HEK293 (cell line): Measurements from ENCODE around the gene ELAVL4.
A peak's percentile ranks its signal among the peaks of the same experiment; 100 is the strongest.

ENCODE experiments used
- CTCF ChIA-PET: fragments of 350-600 bp; formaldehyde crosslinking; extraction: SDS; loops from one replicate; lab custom pipeline; 2021; ENCODE audit warnings: antibody characterized with exemption; lab: Yijun Ruan, JAX
- POLR2A ChIA-PET: fragments of 300-600 bp; formaldehyde crosslinking; extraction: SDS; loops from one replicate; lab custom pipeline; 2020; ENCODE audit warnings: antibody characterized with exemption, inconsistent platforms; lab: Yijun Ruan, JAX
- H3K27ac ChIP-seq: fragments of 200-500 bp; sonication (Bioruptor generic); 2 replicates; pipeline ENCODE4 v1.5.1; 2014; ENCODE audit warnings: low read depth, low read length, control low read depth, inconsistent platforms; ENCODE audit errors: extremely low read depth
- H3K36me3 ChIP-seq, 2 experiments: fragments of 200-500 bp in 1 of 2; sonication (Bioruptor generic) in 1 of 2; 1 replicate in 1 of 2; 2 replicates in 1 of 2; pipeline ENCODE4 v1.5.1; 2014 to 2017; ENCODE audit warnings: inconsistent platforms in 2 of 2, low read length in 2 of 2; ENCODE audit not compliant: control insufficient read depth in 2 of 2, insufficient read depth in 1 of 2
- H3K4me1 ChIP-seq: fragments of 200-500 bp; sonication (Bioruptor generic); 2 replicates; pipeline ENCODE4 v1.5.1; 2014; ENCODE audit warnings: mild to moderate bottlenecking, low read length, inconsistent platforms; ENCODE audit not compliant: control insufficient read depth, insufficient read depth
- H3K4me3 ChIP-seq: 2 replicates; pipeline ENCODE4 v1.5.1; 2011; ENCODE audit warnings: low read depth, mild to moderate bottlenecking, control low read depth, low read length, moderate library complexity
- H3K9me3 ChIP-seq: fragments of 200-500 bp; sonication (Bioruptor generic); 2 replicates; pipeline ENCODE4 v1.5.1; 2014; ENCODE audit warnings: low read depth, low read length, inconsistent platforms; ENCODE audit not compliant: control insufficient read depth, insufficient read depth
- BCL11B ChIP-seq: fragments of 450-650 bp; formaldehyde crosslinking; IDR thresholded peaks from 2 replicates; pipeline ENCODE4 v1.5.1; 2016; ENCODE audit warnings: low read depth, missing biosample characterization, missing genetic modification characterization
- FEZF1 ChIP-seq: fragments of 450-650 bp; formaldehyde crosslinking; IDR thresholded peaks from 2 replicates; pipeline ENCODE4 v1.5.1; 2016; ENCODE audit warnings: missing biosample characterization, missing genetic modification characterization
- GLIS1 ChIP-seq: fragments of 450-650 bp; formaldehyde crosslinking; IDR thresholded peaks from 2 replicates; pipeline ENCODE4 v1.5.1; 2016; ENCODE audit warnings: missing biosample characterization, missing genetic modification characterization
- YY1 ChIP-seq: fragments of 450-650 bp; formaldehyde crosslinking; IDR thresholded peaks from 2 replicates; pipeline ENCODE4 v1.5.1; 2018; ENCODE audit warnings: missing biosample characterization, missing genetic modification characterization
- ZFP41 ChIP-seq: fragments of 450-650 bp; formaldehyde crosslinking; IDR thresholded peaks from 2 replicates; pipeline ENCODE4 v1.5.1; 2016; ENCODE audit warnings: missing biosample characterization, missing genetic modification characterization, borderline replicate concordance
- ZNF169 ChIP-seq: fragments of 450-650 bp; formaldehyde crosslinking; IDR thresholded peaks from 2 replicates; pipeline ENCODE4 v1.5.1; 2016; ENCODE audit warnings: missing biosample characterization, missing genetic modification characterization
- ZNF184 ChIP-seq: fragments of 450-650 bp; IDR thresholded peaks from 2 replicates; pipeline ENCODE4 v1.5.1; 2018; ENCODE audit warnings: missing biosample characterization, mild to moderate bottlenecking, missing genetic modification characterization
- ZNF335 ChIP-seq: fragments of 450-650 bp; formaldehyde crosslinking; conservative IDR thresholded peaks from 2 replicates; pipeline ENCODE4 v1.5.1; 2016; ENCODE audit warnings: missing biosample characterization, missing genetic modification characterization
- ZNF394 ChIP-seq: fragments of 450-650 bp; formaldehyde crosslinking; IDR thresholded peaks from 2 replicates; pipeline ENCODE4 v1.5.1; 2016; ENCODE audit warnings: missing biosample characterization, missing genetic modification characterization, mild to moderate bottlenecking, moderate library complexity, borderline replicate concordance
- ZNF433 ChIP-seq: fragments of 450-650 bp; formaldehyde crosslinking; IDR thresholded peaks from 2 replicates; pipeline ENCODE4 v1.5.1; 2016; ENCODE audit warnings: missing biosample characterization, missing genetic modification characterization, low read depth
- ZNF521 ChIP-seq: fragments of 450-650 bp; formaldehyde crosslinking; IDR thresholded peaks from 2 replicates; pipeline ENCODE4 v1.5.1; 2017; ENCODE audit warnings: missing biosample characterization, mild to moderate bottlenecking, missing genetic modification characterization
- ZNF596 ChIP-seq: fragments of 450-650 bp; IDR thresholded peaks from 2 replicates; pipeline ENCODE4 v1.5.0; 2018; ENCODE audit warnings: missing biosample characterization, mild to moderate bottlenecking, missing genetic modification characterization, moderate library complexity
- ZNF626 ChIP-seq: fragments of 450-650 bp; sonication (Bioruptor Pico); formaldehyde crosslinking; IDR thresholded peaks from 2 replicates; pipeline ENCODE4 v1.5.1; 2018; ENCODE audit warnings: missing biosample characterization, missing genetic modification characterization, inconsistent platforms
- ZNF664 ChIP-seq: fragments of 450-650 bp; formaldehyde crosslinking; IDR thresholded peaks from 2 replicates; pipeline ENCODE4 v1.5.1; 2016; ENCODE audit warnings: missing biosample characterization, missing genetic modification characterization
- ZNF701 ChIP-seq: fragments of 450-650 bp; formaldehyde crosslinking; IDR thresholded peaks from 2 replicates; pipeline ENCODE4 v1.5.1; 2016; ENCODE audit warnings: missing biosample characterization, missing genetic modification characterization
- ZNF776 ChIP-seq: fragments of 450-650 bp; formaldehyde crosslinking; IDR thresholded peaks from 2 replicates; pipeline ENCODE4 v1.5.0; 2017; ENCODE audit warnings: missing biosample characterization, missing genetic modification characterization, borderline replicate concordance
- ZNF837 ChIP-seq: fragments of 450-650 bp; formaldehyde crosslinking; IDR thresholded peaks from 2 replicates; pipeline ENCODE4 v1.5.1; 2016; ENCODE audit warnings: missing biosample characterization, missing genetic modification characterization
- TF ChIP-seq, protein P1 (sequence below): fragments of 450-650 bp; formaldehyde crosslinking; conservative IDR thresholded peaks from 2 replicates; pipeline ENCODE4 v1.5.1; 2016; ENCODE audit warnings: low read depth, missing biosample characterization, missing genetic modification characterization
- TF ChIP-seq, protein P2 (sequence below): fragments of 450-650 bp; IDR thresholded peaks from 2 replicates; pipeline ENCODE4 v1.5.1; 2018; ENCODE audit warnings: missing biosample characterization, missing genetic modification characterization
- TF ChIP-seq, protein P3 (sequence below): fragments of 450-650 bp; formaldehyde crosslinking; IDR thresholded peaks from 2 replicates; pipeline ENCODE4 v1.5.1; 2016; ENCODE audit warnings: missing biosample characterization, missing genetic modification characterization
- TF ChIP-seq, protein P4 (sequence below): fragments of 450-650 bp; formaldehyde crosslinking; IDR thresholded peaks from 2 replicates; pipeline ENCODE4 v1.5.1; 2016; ENCODE audit warnings: missing biosample characterization, missing genetic modification characterization

ELAVL4 gene

DNA sequence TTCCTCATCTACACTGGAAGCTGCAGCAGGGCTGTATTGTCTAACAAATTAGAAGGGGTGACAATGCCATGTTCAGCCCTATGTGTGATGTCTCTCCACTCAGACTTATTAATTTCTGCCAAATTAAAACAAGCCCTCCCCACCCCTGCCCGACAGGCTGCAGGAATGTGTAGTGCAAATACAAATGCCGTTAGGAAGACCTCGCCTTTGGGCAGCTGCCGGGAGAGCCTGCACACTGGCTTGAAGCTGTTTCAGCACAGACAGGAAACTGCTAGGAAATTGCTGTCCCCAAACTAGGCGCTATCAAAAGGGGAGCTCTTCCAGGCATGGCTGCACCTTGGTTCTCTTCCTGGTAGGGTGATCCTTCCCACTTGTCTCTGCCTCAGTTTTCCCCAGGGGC, 135.2 kb downstream of the ELAVL4 start (continued):
- TF ChIP-seq, protein P1, sequence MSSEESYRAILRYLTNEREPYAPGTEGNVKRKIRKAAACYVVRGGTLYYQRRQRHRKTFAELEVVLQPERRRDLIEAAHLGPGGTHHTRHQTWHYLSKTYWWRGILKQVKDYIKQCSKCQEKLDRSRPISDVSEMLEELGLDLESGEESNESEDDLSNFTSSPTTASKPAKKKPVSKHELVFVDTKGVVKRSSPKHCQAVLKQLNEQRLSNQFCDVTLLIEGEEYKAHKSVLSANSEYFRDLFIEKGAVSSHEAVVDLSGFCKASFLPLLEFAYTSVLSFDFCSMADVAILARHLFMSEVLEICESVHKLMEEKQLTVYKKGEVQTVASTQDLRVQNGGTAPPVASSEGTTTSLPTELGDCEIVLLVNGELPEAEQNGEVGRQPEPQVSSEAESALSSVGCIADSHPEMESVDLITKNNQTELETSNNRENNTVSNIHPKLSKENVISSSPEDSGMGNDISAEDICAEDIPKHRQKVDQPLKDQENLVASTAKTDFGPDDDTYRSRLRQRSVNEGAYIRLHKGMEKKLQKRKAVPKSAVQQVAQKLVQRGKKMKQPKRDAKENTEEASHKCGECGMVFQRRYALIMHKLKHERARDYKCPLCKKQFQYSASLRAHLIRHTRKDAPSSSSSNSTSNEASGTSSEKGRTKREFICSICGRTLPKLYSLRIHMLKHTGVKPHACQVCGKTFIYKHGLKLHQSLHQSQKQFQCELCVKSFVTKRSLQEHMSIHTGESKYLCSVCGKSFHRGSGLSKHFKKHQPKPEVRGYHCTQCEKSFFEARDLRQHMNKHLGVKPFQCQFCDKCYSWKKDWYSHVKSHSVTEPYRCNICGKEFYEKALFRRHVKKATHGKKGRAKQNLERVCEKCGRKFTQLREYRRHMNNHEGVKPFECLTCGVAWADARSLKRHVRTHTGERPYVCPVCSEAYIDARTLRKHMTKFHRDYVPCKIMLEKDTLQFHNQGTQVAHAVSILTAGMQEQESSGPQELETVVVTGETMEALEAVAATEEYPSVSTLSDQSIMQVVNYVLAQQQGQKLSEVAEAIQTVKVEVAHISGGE (tag by site-specific recombination) = no peak
- TF ChIP-seq YY1 (no peak), FEZF1 (tag by site-specific recombination) (no peak), ZNF837 (tag by site-specific recombination) (no peak), ZNF169 (tag by site-specific recombination) (no peak), ZNF701 (tag by site-specific recombination) (no peak), BCL11B (tag by site-specific recombination) (no peak), ZNF596 (no peak), ZNF433 (tag by site-specific recombination) (no peak)

DNA sequence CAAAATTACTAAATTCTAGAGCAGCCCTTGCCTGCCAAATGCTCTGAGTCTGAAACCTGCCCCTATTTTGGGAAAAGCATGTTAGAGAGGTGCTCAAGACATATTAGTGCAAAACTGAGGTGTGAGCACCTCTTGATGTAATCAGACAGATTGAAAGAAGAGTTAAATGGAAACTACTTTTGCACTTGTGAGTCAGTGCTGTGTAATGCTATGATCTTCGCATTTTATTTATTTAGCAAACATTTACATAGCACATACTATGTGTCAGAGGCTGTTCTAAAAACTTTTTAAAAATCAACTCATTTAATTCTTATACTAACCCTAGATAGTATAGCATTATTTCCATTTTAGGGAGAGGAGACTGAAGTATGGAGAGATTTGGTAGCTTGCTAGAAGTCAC, 138.1 kb downstream of the ELAVL4 start:
- Histone ChIP-seq H3K36me3 (no peaks in the 10 kb centered on the region), H3K4me3 (no peak overlapping the region), H3K27ac (no peak overlapping the region), H3K4me1 (no peaks in the 10 kb centered on the region), H3K9me3 (no peaks in the 10 kb centered on the region)
- TF ChIP-seq ZNF626 (tag by site-specific recombination) (no peak), ZNF664 (tag by site-specific recombination) (no peak), ZNF776 (tag by site-specific recombination) (no peak), ZFP41 (tag by site-specific recombination) (no peak)
- TF ChIP-seq, protein P2, sequence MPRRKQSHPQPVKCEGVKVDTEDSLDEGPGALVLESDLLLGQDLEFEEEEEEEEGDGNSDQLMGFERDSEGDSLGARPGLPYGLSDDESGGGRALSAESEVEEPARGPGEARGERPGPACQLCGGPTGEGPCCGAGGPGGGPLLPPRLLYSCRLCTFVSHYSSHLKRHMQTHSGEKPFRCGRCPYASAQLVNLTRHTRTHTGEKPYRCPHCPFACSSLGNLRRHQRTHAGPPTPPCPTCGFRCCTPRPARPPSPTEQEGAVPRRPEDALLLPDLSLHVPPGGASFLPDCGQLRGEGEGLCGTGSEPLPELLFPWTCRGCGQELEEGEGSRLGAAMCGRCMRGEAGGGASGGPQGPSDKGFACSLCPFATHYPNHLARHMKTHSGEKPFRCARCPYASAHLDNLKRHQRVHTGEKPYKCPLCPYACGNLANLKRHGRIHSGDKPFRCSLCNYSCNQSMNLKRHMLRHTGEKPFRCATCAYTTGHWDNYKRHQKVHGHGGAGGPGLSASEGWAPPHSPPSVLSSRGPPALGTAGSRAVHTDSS (tag by site-specific recombination) = no peak
- TF ChIP-seq, protein P3, sequence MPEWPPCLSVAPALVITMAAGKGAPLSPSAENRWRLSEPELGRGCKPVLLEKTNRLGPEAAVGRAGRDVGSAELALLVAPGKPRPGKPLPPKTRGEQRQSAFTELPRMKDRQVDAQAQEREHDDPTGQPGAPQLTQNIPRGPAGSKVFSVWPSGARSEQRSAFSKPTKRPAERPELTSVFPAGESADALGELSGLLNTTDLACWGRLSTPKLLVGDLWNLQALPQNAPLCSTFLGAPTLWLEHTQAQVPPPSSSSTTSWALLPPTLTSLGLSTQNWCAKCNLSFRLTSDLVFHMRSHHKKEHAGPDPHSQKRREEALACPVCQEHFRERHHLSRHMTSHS = no peak
- ChIA-PET CTCF (interaction anchor here (0.7 kb wide), 1 partner anchor 16 kb away, joined by 3 read pairs; no protein-coding TSS in a partner anchor), POLR2A (no interaction called here)

DNA sequence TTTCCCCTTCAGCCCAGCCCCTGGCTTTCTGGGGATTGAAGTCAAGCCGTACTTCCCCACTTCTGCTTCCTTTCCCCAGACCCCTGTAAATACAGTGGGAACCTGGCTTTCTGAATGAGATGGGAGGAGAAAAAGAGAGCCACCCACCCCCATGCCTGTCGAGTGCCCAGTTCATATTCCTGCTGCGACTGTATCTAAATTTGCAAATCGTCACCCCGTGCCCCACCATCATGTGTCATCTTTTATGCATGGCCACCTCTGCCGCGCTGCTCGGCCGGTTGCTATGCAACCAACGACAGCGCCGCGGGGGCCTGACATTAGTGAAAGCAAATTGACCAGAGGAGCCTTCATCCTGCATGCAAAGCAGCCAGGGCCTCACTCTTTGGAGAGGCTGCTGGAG, 143.0 kb downstream of the ELAVL4 start:
- Histone ChIP-seq H3K4me3 (no peak overlapping the region), H3K9me3 (no peaks in the 10 kb centered on the region), H3K36me3 (no peaks in the 10 kb centered on the region), H3K27ac (no peak overlapping the region), H3K4me1 (no peaks in the 10 kb centered on the region)
- no peak for TF ChIP-seq ZNF184
- TF ChIP-seq, protein P4, sequence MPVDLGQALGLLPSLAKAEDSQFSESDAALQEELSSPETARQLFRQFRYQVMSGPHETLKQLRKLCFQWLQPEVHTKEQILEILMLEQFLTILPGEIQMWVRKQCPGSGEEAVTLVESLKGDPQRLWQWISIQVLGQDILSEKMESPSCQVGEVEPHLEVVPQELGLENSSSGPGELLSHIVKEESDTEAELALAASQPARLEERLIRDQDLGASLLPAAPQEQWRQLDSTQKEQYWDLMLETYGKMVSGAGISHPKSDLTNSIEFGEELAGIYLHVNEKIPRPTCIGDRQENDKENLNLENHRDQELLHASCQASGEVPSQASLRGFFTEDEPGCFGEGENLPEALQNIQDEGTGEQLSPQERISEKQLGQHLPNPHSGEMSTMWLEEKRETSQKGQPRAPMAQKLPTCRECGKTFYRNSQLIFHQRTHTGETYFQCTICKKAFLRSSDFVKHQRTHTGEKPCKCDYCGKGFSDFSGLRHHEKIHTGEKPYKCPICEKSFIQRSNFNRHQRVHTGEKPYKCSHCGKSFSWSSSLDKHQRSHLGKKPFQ (tag by site-specific recombination) = no peak
- no peak for TF ChIP-seq ZNF521
- peak; percentile 44; the same call in 1 of the 2 replicates for TF ChIP-seq GLIS1 (tag by site-specific recombination)
- TF ChIP-seq ZNF335 = 0 out of 2 replicates have a peak, but pooled peaks have one; percentile 26
- no peak for TF ChIP-seq ZNF394 (tag by site-specific recombination)
- ChIA-PET POLR2A (no interaction called here), CTCF (no interaction called here)
